Caco-2 (cell line): ENCODE data around the gene OR51B2. TPM values are rescaled to one million over a fixed set of nuclear protein-coding genes. Genes with fewer than 3 reads are reported as not detected.

Experiments
- BruUV-seq: library from RNA; stranded (reverse); fragments of 400-500 nt; replicated peaks from 2 replicates; lab custom pipeline; 2021; lab: Mats Ljungman, UMichigan
- CTCF ChIA-PET: fragments of 300-600 bp; sonication (Branson Sonifier 250); formaldehyde crosslinking; loops from one replicate; lab custom pipeline; 2022; ENCODE audit warnings: antibody characterized with exemption; lab: Charles Lee
- POLR2A ChIA-PET: fragments of 300-600 bp; sonication (Branson Sonifier 250); formaldehyde crosslinking; loops from one replicate; lab custom pipeline; 2022; ENCODE audit warnings: antibody characterized with exemption; lab: Charles Lee
- DNase-seq, 2 experiments: peaks; one replicate each; pipeline versions ENCODE4 v3.0.0 to v3.0.0-alpha.2; 2020 to 2022
- H3K27me3 ChIP-seq: replicated peaks from 2 replicates; pipeline ENCODE4 v1.6.0; 2011; ENCODE audit warnings: low read length; ENCODE audit not compliant: control insufficient read depth, insufficient read depth
- H3K36me3 ChIP-seq: 2 replicates; pipeline ENCODE4 v1.5.1; 2011; ENCODE audit warnings: low read length; ENCODE audit not compliant: control insufficient read depth, insufficient read depth
- H3K4me1 ChIP-seq: fragments of 250-450 bp; sonication (Bioruptor Pico); 2 replicates; pipeline ENCODE4 v1.5.1; 2020; ENCODE audit warnings: mild to moderate bottlenecking
- H3K4me3 ChIP-seq: 2 replicates; pipeline ENCODE4 v1.5.1; 2011; ENCODE audit warnings: low read depth, mild to moderate bottlenecking, control low read depth, low read length
- H3K9me3 ChIP-seq: fragments of 250-450 bp; sonication (Bioruptor Pico); 2 replicates; pipeline ENCODE4 v1.5.1; 2020; ENCODE audit warnings: mild to moderate bottlenecking, moderate library complexity
- H3K27ac Mint-ChIP-seq: one replicate; pipeline ENCODE4 v1.8.0; 2022; ENCODE audit warnings: mixed read lengths; ENCODE audit not compliant: unreplicated experiment
- H3K27me3 Mint-ChIP-seq: one replicate; pipeline ENCODE4 v1.8.0; 2022; ENCODE audit warnings: mixed read lengths; ENCODE audit not compliant: insufficient read depth, unreplicated experiment
- H3K36me3 Mint-ChIP-seq: one replicate; pipeline ENCODE4 v1.8.0; 2022; ENCODE audit warnings: mild to moderate bottlenecking, mixed read lengths; ENCODE audit not compliant: insufficient read depth, unreplicated experiment
- H3K4me1 Mint-ChIP-seq: one replicate; pipeline ENCODE4 v1.8.0; 2022; ENCODE audit warnings: low read depth, mixed read lengths; ENCODE audit not compliant: unreplicated experiment
- H3K4me3 Mint-ChIP-seq: one replicate; pipeline ENCODE4 v1.8.0; 2022; ENCODE audit warnings: mild to moderate bottlenecking, moderate library complexity, mixed read lengths; ENCODE audit not compliant: unreplicated experiment
- H3K9me3 Mint-ChIP-seq: one replicate; pipeline ENCODE4 v1.8.0; 2022; ENCODE audit warnings: mixed read lengths; ENCODE audit not compliant: unreplicated experiment
- intact Hi-C: fragments of 100-400 bp; cut with micrococcal nuclease; formaldehyde crosslinking; loops from one replicate; pipeline ENCODE4 v1.10.0; 2022; ENCODE audit not compliant: unreplicated experiment
- total RNA-seq: library from RNA; stranded (reverse); gene quantifications from 2 replicates; pipeline ENCODE4 v1.2.3, GENCODE V29; 2022
- TF ChIP-seq, protein P1 (sequence below), 2 experiments: fragments of 200-600 bp in 1 of 2; IDR thresholded peaks; 1 replicate in 1 of 2; 2 replicates in 1 of 2; pipeline versions ENCODE4 v1.5.1 to v1.8.0; 2011 to 2022; ENCODE audit warnings: antibody characterized with exemption in 1 of 2, control low read depth in 1 of 2, inconsistent platforms in 1 of 2, low read depth in 1 of 2, low read length in 1 of 2, mild to moderate bottlenecking in 1 of 2, moderate library complexity in 1 of 2; ENCODE audit not compliant: insufficient read depth in 1 of 2, severe bottlenecking in 1 of 2, unreplicated experiment in 1 of 2

The OR51B2 gene
- total RNA-seq, 1 experiment from 2014 or later = not detected

DNA sequence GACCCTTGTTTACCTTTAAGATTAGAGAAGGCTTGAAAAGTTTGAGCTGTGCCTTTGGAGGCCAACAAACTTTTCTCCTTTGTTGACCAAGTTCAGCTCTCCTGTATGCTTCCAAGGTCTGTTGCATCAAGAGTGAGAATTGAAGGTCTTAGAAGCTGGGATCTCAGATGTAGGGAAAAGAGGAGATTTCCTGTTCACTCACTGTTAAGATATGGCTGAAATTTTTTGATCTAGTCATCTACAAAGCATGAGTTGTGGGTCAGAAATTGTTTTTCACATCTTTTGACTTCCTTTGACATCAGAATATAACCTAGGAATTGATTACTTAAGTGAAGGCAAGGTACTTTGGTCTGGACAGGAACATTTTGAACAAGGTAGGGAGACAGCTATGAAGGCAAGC lies 34.4 kb downstream of the OR51B2 start:
- Histone ChIP-seq H3K4me1 (no peaks in the 10 kb centered on the region), H3K27me3 (no peaks in the 10 kb centered on the region), H3K9me3 (no peaks in the 10 kb centered on the region), H3K36me3 (no peaks in the 10 kb centered on the region), H3K4me3 (no peak overlapping the region)
- POLR2A ChIA-PET = no interaction called here
- Mint-ChIP-seq H3K9me3 (no peaks in the 10 kb centered on the region), H3K36me3 (no peaks in the 10 kb centered on the region), H3K27ac (no peak overlapping the region), H3K27me3 (no peaks in the 10 kb centered on the region), H3K4me3 (no peak overlapping the region), H3K4me1 (no peaks in the 10 kb centered on the region)
- intact Hi-C loops = no loop called here
- no TSS peak for BruUV-seq
- no peak for DNase-seq
- CTCF ChIA-PET = no interaction called here
- TF ChIP-seq, protein P1, sequence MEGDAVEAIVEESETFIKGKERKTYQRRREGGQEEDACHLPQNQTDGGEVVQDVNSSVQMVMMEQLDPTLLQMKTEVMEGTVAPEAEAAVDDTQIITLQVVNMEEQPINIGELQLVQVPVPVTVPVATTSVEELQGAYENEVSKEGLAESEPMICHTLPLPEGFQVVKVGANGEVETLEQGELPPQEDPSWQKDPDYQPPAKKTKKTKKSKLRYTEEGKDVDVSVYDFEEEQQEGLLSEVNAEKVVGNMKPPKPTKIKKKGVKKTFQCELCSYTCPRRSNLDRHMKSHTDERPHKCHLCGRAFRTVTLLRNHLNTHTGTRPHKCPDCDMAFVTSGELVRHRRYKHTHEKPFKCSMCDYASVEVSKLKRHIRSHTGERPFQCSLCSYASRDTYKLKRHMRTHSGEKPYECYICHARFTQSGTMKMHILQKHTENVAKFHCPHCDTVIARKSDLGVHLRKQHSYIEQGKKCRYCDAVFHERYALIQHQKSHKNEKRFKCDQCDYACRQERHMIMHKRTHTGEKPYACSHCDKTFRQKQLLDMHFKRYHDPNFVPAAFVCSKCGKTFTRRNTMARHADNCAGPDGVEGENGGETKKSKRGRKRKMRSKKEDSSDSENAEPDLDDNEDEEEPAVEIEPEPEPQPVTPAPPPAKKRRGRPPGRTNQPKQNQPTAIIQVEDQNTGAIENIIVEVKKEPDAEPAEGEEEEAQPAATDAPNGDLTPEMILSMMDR (IDR thresholded peaks at IDR 0.05; ENCODE audit: insufficient read depth in 1 of 2, low read depth in 1 of 2, low read length in 1 of 2, severe bottlenecking in 1 of 2, unreplicated experiment in 1 of 2) = no peak

DNA sequence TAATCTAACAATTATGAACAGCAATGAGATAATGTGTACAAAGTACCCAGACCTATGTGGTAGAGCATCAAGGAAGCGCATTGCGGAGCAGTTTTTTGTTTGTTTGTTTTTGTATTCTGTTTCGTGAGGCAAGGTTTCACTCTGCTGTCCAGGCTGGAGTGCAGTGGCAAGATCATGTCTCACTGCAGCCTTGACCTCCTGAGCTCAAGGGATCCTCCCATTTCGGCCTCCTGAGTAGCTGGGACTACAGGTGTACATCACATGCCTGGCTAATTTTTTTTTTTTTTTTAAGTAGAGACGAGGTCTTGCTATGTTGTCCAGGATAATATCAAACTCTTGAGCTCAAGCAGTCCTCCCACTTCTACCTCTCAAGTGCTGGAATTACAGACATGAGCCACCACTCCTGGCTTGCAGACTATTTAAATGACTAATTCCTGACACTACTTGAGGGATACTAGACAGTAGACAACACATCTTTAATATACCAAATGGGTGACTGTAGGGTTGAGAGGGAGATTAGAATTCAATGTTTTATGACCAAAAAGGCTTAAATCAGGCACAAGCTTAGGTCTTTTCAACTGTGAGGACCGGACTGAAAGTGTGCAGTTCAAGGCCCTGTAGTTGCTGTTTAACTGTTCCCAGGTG lies 35.1 kb downstream of the OR51B2 start:
- H3K4me1 Mint-ChIP-seq = no peaks in the 10 kb centered on the region
- intact Hi-C loops = no loop called here
- POLR2A ChIA-PET = no interaction called here
- no peak overlapping the region for H3K27ac Mint-ChIP-seq
- CTCF ChIA-PET = no interaction called here
- H3K27me3 ChIP-seq = no peaks in the 10 kb centered on the region
- TF ChIP-seq, protein P1 (IDR thresholded peaks at IDR 0.05; ENCODE audit: insufficient read depth in 1 of 2, low read depth in 1 of 2, low read length in 1 of 2, severe bottlenecking in 1 of 2, unreplicated experiment in 1 of 2) = no peak
- DNase-seq = no peak
- H3K9me3 ChIP-seq = no peaks in the 10 kb centered on the region
- no peak overlapping the region for H3K4me3 Mint-ChIP-seq
- BruUV-seq = no TSS peak
- H3K36me3 Mint-ChIP-seq = no peaks in the 10 kb centered on the region
- no peaks in the 10 kb centered on the region for H3K36me3 ChIP-seq
- no peak overlapping the region for H3K4me3 ChIP-seq
- H3K4me1 ChIP-seq = no peaks in the 10 kb centered on the region
- H3K27me3 Mint-ChIP-seq = no peaks in the 10 kb centered on the region
- no peaks in the 10 kb centered on the region for H3K9me3 Mint-ChIP-seq

- H3K27me3 Mint-ChIP-seq = no peaks in the 10 kb centered on the region
- POLR2A ChIA-PET = no interaction called here
- BruUV-seq = no TSS peak
- Histone ChIP-seq H3K27me3 (no peaks in the 10 kb centered on the region), H3K4me3 (no peak overlapping the region), H3K9me3 (no peaks in the 10 kb centered on the region), H3K4me1 (no peaks in the 10 kb centered on the region), H3K36me3 (no peaks in the 10 kb centered on the region)
- TF ChIP-seq, protein P1 (IDR thresholded peaks at IDR 0.05; ENCODE audit: insufficient read depth in 1 of 2, low read depth in 1 of 2, low read length in 1 of 2, severe bottlenecking in 1 of 2, unreplicated experiment in 1 of 2) = no peak
- H3K27ac Mint-ChIP-seq = no peak overlapping the region
- intact Hi-C loops = no loop called here
- no peaks in the 10 kb centered on the region for H3K9me3 Mint-ChIP-seq
- H3K4me3 Mint-ChIP-seq = no peak overlapping the region
- no peaks in the 10 kb centered on the region for H3K4me1 Mint-ChIP-seq
- H3K36me3 Mint-ChIP-seq = no peaks in the 10 kb centered on the region
- DNase-seq = no peak
- CTCF ChIA-PET = no interaction called here
Measured at GRCh38 chr11:5288108-5288905, 35.8 kb downstream of the OR51B2 start.
